Liver (tissue), 9 donors: Measurements from ENCODE around the gene SRGAP1. TPM values are rescaled to one million over a fixed set of nuclear protein-coding genes. Genes with fewer than 3 reads are reported as not detected.

Source experiments
- DNase-seq: peaks from one replicate; pipeline ENCODE4 v3.0.0-alpha.2; 2017; ENCODE audit warnings: low spot score
- H3K27ac ChIP-seq, 2 donors: one replicate each; pipeline ENCODE4 v1.7.0; 2013; ENCODE audit warnings: inconsistent platforms in 2 of 2, low read length in 2 of 2, control low read depth in 1 of 2, low read depth in 1 of 2, mild to moderate bottlenecking in 1 of 2
- H3K27me3 ChIP-seq, 4 donors: one replicate each; pipeline versions ENCODE4 v1.6.1 to v1.7.0; 2013; ENCODE audit warnings: low read length in 3 of 4, inconsistent platforms in 1 of 4, mild to moderate bottlenecking in 1 of 4, moderate library complexity in 1 of 4; ENCODE audit not compliant: control insufficient read depth in 4 of 4, insufficient read depth in 4 of 4
- H3K36me3 ChIP-seq, 4 donors: one replicate each; pipeline versions ENCODE4 v1.6.1 to v1.7.0; 2013; ENCODE audit warnings: low read length in 3 of 4, mild to moderate bottlenecking in 3 of 4, low read depth in 1 of 4, moderate library complexity in 1 of 4; ENCODE audit not compliant: control insufficient read depth in 4 of 4, insufficient read depth in 3 of 4
- H3K4me1 ChIP-seq, 4 donors: one replicate each; pipeline versions ENCODE4 v1.6.1 to v1.7.0; 2013; ENCODE audit warnings: low read length in 3 of 4, mild to moderate bottlenecking in 3 of 4, moderate library complexity in 1 of 4; ENCODE audit not compliant: control insufficient read depth in 4 of 4, insufficient read depth in 4 of 4
- H3K4me3 ChIP-seq, 3 donors: one replicate each; pipeline versions ENCODE4 v1.6.1 to v1.7.0; 2013; ENCODE audit warnings: low read length in 3 of 3, control low read depth in 1 of 3, low read depth in 1 of 3, mild to moderate bottlenecking in 1 of 3
- H3K9ac ChIP-seq, 2 donors: one replicate each; pipeline ENCODE4 v1.7.0; 2013; ENCODE audit warnings: low read length in 2 of 2, mild to moderate bottlenecking in 2 of 2, moderate library complexity in 2 of 2, control low read depth in 1 of 2, low read depth in 1 of 2
- H3K9me3 ChIP-seq, 4 donors: one replicate each; pipeline versions ENCODE4 v1.6.1 to v1.7.0; 2013; ENCODE audit warnings: low read length in 3 of 4; ENCODE audit not compliant: control insufficient read depth in 4 of 4
- ATF3 ChIP-seq: IDR thresholded peaks from 2 replicates; pipeline ENCODE4 v1.6.1; 2016; ENCODE audit warnings: antibody characterized with exemption
- CTCF ChIP-seq: fragments of 150-350 bp; IDR thresholded peaks from 2 replicates; pipeline ENCODE4 v1.5.1; 2017; ENCODE audit warnings: improper control_type of control experiment, low read depth, low read length; ENCODE audit not compliant: missing input control
- EGR1 ChIP-seq, 2 donors: IDR thresholded peaks; 2 replicates each; pipeline ENCODE4 v1.6.1; 2016 to 2018; ENCODE audit warnings: antibody characterized with exemption in 2 of 2, low read depth in 2 of 2
- FOXA1 ChIP-seq: IDR thresholded peaks from 2 replicates; pipeline ENCODE4 v1.6.1; 2016; ENCODE audit warnings: antibody characterized with exemption
- GABPA ChIP-seq, 2 donors: IDR thresholded peaks in 1 of 2; conservative IDR thresholded peaks in 1 of 2; 2 replicates each; pipeline ENCODE4 v1.6.1; 2016; ENCODE audit warnings: antibody characterized with exemption in 2 of 2, mild to moderate bottlenecking in 1 of 2, moderate library complexity in 1 of 2
- HNF4A ChIP-seq, 2 donors: conservative IDR thresholded peaks; 2 replicates each; pipeline ENCODE4 v1.6.1; 2016; ENCODE audit warnings: antibody characterized with exemption in 2 of 2, mild to moderate bottlenecking in 2 of 2
- HNF4G ChIP-seq: IDR thresholded peaks from 2 replicates; pipeline ENCODE4 v1.6.1; 2016; ENCODE audit warnings: antibody characterized with exemption
- MAX ChIP-seq: IDR thresholded peaks from 2 replicates; pipeline ENCODE4 v1.6.1; 2016; ENCODE audit warnings: antibody characterized with exemption
- RAD21 ChIP-seq, 2 donors: IDR thresholded peaks; 2 replicates each; pipeline ENCODE4 v1.6.1; 2016; ENCODE audit warnings: antibody characterized with exemption in 2 of 2, mild to moderate bottlenecking in 2 of 2
- REST ChIP-seq: IDR thresholded peaks from 2 replicates; pipeline ENCODE4 v1.6.1; 2016; ENCODE audit warnings: antibody characterized with exemption, mild to moderate bottlenecking
- RXRA ChIP-seq, 2 donors: IDR thresholded peaks; 2 replicates each; pipeline ENCODE4 v1.6.1; 2017 to 2018; ENCODE audit warnings: antibody characterized with exemption in 2 of 2, mild to moderate bottlenecking in 1 of 2
- SP1 ChIP-seq: IDR thresholded peaks from 2 replicates; pipeline ENCODE4 v1.6.1; 2018; ENCODE audit warnings: antibody characterized with exemption, mild to moderate bottlenecking
- TAF1 ChIP-seq: conservative IDR thresholded peaks from 2 replicates; pipeline ENCODE4 v1.6.1; 2016; ENCODE audit warnings: antibody characterized with exemption, mild to moderate bottlenecking
- ZBTB33 ChIP-seq: IDR thresholded peaks from 2 replicates; pipeline ENCODE4 v1.6.1; 2016; ENCODE audit warnings: antibody characterized with exemption
- WGBS: extraction: QIAGEN DNeasy Blood & Tissue Kit; methylation state at CpG from one replicate; pipeline ENCODE4 v1.1.7; 2013; 5-methylcytosine and 5-hydroxymethylcytosine counted together
- polyA plus RNA-seq, 2 donors: library from polyadenylated mRNA; stranded (reverse) in 1 of 2; unstranded in 1 of 2; fragments of 200-250 nt in 1 of 2; fragments of >200 nt in 1 of 2; fragmentation: Nextera tagmentation in 1 of 2; extraction: Ambion mirVana in 1 of 2; gene quantifications; one replicate each; pipeline versions ENCODE4 v1.2.1 to v1.2.3, GENCODE V29; 2013 to 2015
- total RNA-seq, 2 donors: library from RNA; depleted of rRNA; stranded (reverse); fragments of >200 nt; gene quantifications; one replicate each; pipeline ENCODE4 v1.2.3, GENCODE V29; 2014
- donor health status: healthy.
- donor health status: healthy.
- donor health status: healthy.
- donor health status: healthy.
- donor health status: healthy.

The SRGAP1 gene
- total and polyA plus RNA-seq, 4 donors = 0.28 to 1.3 (median 0.85) TPM

- Histone ChIP-seq H3K4me3 (no peak overlapping the region), H3K9ac (no peak overlapping the region), H3K9me3 (no peaks in the 10 kb centered on the region), H3K36me3 (no peaks in the 10 kb centered on the region), H3K27ac (no peak overlapping the region), H3K4me1 (peaks cover 0 to 10% (median 1%) of the 10 kb centered on the region in 4 donors), H3K27me3 (no peaks in the 10 kb centered on the region)
- TF ChIP-seq EGR1 (IDR thresholded peaks at IDR 0.05; ENCODE audit: low read depth in 2 of 2) = no peak
- TF ChIP-seq MAX = no peak
- TF ChIP-seq REST = no peak
- no peak for TF ChIP-seq HNF4G
- TF ChIP-seq GABPA (IDR thresholded peaks at IDR 0.05 in 1 of 2, conservative IDR thresholded peaks at IDR 0.05 in 1 of 2) = no peak
- no peak for TF ChIP-seq ATF3
- no peak for TF ChIP-seq TAF1
- no peak for TF ChIP-seq FOXA1
- TF ChIP-seq ZBTB33 = no peak
- no peak for TF ChIP-seq RXRA (IDR thresholded peaks at IDR 0.05)
- no peak for TF ChIP-seq RAD21 (IDR thresholded peaks at IDR 0.05)
- no peak for TF ChIP-seq CTCF
- TF ChIP-seq HNF4A (conservative IDR thresholded peaks at IDR 0.05) = no peak
- TF ChIP-seq SP1 = no peak
- no peak for DNase-seq
- 93% methylated on average over 3 of the region's 3 CpGs for WGBS
These were observed 73.0 kb downstream of the SRGAP1 start for GRCh38 chr12:63917477-63917862.
